ENCODE measurements around the gene TAS2R31.

The TAS2R31 gene

GRCh38 chr12:11023387-11023786, 7.8 kb downstream of the TAS2R31 start:
- no peak for FAIRE-seq
- no peak for DNase-seq (ENCODE audit: insufficient read length, low spot score)
- TF ChIP-seq, protein P1, sequence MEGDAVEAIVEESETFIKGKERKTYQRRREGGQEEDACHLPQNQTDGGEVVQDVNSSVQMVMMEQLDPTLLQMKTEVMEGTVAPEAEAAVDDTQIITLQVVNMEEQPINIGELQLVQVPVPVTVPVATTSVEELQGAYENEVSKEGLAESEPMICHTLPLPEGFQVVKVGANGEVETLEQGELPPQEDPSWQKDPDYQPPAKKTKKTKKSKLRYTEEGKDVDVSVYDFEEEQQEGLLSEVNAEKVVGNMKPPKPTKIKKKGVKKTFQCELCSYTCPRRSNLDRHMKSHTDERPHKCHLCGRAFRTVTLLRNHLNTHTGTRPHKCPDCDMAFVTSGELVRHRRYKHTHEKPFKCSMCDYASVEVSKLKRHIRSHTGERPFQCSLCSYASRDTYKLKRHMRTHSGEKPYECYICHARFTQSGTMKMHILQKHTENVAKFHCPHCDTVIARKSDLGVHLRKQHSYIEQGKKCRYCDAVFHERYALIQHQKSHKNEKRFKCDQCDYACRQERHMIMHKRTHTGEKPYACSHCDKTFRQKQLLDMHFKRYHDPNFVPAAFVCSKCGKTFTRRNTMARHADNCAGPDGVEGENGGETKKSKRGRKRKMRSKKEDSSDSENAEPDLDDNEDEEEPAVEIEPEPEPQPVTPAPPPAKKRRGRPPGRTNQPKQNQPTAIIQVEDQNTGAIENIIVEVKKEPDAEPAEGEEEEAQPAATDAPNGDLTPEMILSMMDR (IDR thresholded peaks at IDR 0.05; ENCODE audit: insufficient read depth, missing control alignments): no peak

DNA sequence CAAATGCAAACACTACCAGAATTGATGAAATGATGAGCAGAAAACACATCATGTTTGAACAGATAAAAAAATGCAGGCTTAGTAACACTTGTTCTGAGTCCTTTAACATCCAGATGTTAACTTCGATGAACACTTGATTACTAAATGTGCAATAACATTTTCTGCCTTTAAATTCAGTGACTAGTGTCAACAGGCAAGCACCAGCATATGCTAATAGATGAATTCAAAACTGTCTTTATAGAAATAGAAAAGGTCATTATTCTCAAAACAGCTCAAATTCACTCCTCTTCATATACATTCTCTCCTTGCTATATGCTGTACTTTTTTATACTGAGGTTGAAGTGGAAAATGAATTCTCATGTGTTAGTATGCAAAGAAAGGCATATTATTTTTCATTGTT, 8.7 kb downstream of the TAS2R31 start, which contains the start of gene TAS2R19:
Gene TAS2R19, minus strand, starts transcription at position 101 of the 400 bp plus-strand sequence. Its CDS starts 49 bp downstream, at position 52.
- DNase-seq (ENCODE audit: insufficient read length, low spot score): no peak
- TF ChIP-seq, protein P1 (IDR thresholded peaks at IDR 0.05; ENCODE audit: insufficient read depth, missing control alignments): no peak
- FAIRE-seq: no peak

GRCh38 chr12:11016937-11017336, 14.3 kb downstream of the TAS2R31 start:
- FAIRE-seq: no peak
- DNase-seq (ENCODE audit: insufficient read length, low spot score): no peak
- TF ChIP-seq, protein P1 (IDR thresholded peaks at IDR 0.05; ENCODE audit: insufficient read depth, missing control alignments): no peak

- TF ChIP-seq, protein P1 (IDR thresholded peaks at IDR 0.05; ENCODE audit: insufficient read depth, missing control alignments): no peak
- no peak for FAIRE-seq
Measured at GRCh38 chr12:11015775-11016430, 15.3 kb downstream of the TAS2R31 start.

GRCh38 chr12:11014234-11014633, 17.0 kb downstream of the TAS2R31 start:
- DNase-seq (ENCODE audit: insufficient read length, low spot score) (no peak), FAIRE-seq (no peak)
- TF ChIP-seq, protein P1 (IDR thresholded peaks at IDR 0.05; ENCODE audit: insufficient read depth, missing control alignments): no peak

More at GRCh38 chr12:11015775-11016430, 15.3 kb downstream of the TAS2R31 start:
- DNase-seq (ENCODE audit: insufficient read length, low spot score): no peak

GRCh38 chr12:11007608-11008007, 23.6 kb downstream of the TAS2R31 start:
- TF ChIP-seq, protein P1 (IDR thresholded peaks at IDR 0.05; ENCODE audit: insufficient read depth, missing control alignments): no peak
- DNase-seq (ENCODE audit: insufficient read length, low spot score) (no peak), FAIRE-seq (no peak)

DNA sequence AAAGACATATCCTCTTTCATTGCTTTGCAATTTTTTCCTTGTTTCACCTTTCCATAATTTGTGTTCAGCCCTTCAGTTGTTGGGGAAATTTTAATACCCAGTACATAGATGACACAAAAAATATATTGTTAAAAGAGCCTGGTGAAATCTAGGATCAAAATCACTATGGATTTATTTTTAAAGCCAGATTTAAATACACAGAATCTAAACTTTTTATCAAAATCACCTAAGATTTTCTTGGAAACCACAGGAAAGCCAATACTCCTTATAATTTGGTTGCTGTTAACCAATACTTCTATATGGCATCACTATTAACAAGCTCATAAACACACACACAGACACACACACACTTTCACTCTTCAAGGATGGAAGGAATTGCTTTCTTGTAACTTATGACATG, 33.0 kb downstream of the TAS2R31 start, which contains the start of gene TAS2R20:
Gene TAS2R20, minus strand, starts transcription at position 101 of the 400 bp plus-strand sequence. CDS start 429 bp downstream, outside the sequence.
- FAIRE-seq: no peak
- TF ChIP-seq, protein P1 (IDR thresholded peaks at IDR 0.05; ENCODE audit: insufficient read depth, missing control alignments): no peak
- DNase-seq (ENCODE audit: insufficient read length, low spot score): no peak
